Tibial artery (tissue), 4 donors: Measurements from ENCODE around the gene HAUS1.

Source experiments
- DNase-seq, 2 donors: peaks; one replicate each; pipeline ENCODE4 v3.0.0-alpha.2; 2019
- H3K27ac ChIP-seq, 2 donors: fragments of 200-600 bp; sonication (generic) in 1 of 2; 1 replicate in 1 of 2; 2 replicates in 1 of 2; pipeline ENCODE4 v1.5.1; 2018 to 2019; ENCODE audit warnings: mild to moderate bottlenecking in 1 of 2
- H3K27me3 ChIP-seq, 2 donors: fragments of 200-600 bp; sonication (generic) in 1 of 2; one replicate each; pipeline versions ENCODE4 v1.5.1 to v1.6.0; 2016 to 2019
- H3K36me3 ChIP-seq, 3 donors: fragments of 200-600 bp; sonication (generic) in 2 of 3; one replicate each; pipeline ENCODE4 v1.5.1; 2016 to 2019; ENCODE audit warnings: mild to moderate bottlenecking in 2 of 3
- H3K4me1 ChIP-seq, 4 donors: fragments of 200-600 bp; sonication (generic) in 2 of 4; 1 replicate in 3 of 4; 2 replicates in 1 of 4; pipeline ENCODE4 v1.5.1; 2016 to 2019
- H3K4me3 ChIP-seq, 2 donors: fragments of 200-600 bp; sonication (generic) in 1 of 2; 1 replicate in 1 of 2; 2 replicates in 1 of 2; pipeline ENCODE4 v1.5.1; 2018 to 2019; ENCODE audit warnings: mild to moderate bottlenecking in 2 of 2
- H3K9me3 ChIP-seq, 3 donors: fragments of 200-600 bp; sonication (generic) in 1 of 3; one replicate each; pipeline ENCODE4 v1.5.1; 2016 to 2019
- intact Hi-C: fragments of 100-400 bp; cut with DNase I; formaldehyde crosslinking; loops from one replicate; pipeline ENCODE4 v1.15.0; 2023; ENCODE audit warnings: low total_unique reads
- TF ChIP-seq, protein P1 (sequence below), 2 experiments: fragments of 200-600 bp in 1 of 2; fragments of 450-650 bp in 1 of 2; IDR thresholded peaks; one replicate each; pipeline ENCODE4 v1.5.1; 2017 to 2019; ENCODE audit warnings: antibody characterized with exemption in 2 of 2, mild to moderate bottlenecking in 1 of 2, moderate library complexity in 1 of 2

The HAUS1 gene

GRCh38 chr18:46134920-46135675, 30.9 kb downstream of the HAUS1 start:
- no peaks in the 10 kb centered on the region for H3K4me1 ChIP-seq
- H3K36me3 ChIP-seq: peaks cover 1 to 14% (median 4%) of the 10 kb centered on the region in 3 donors
- no peaks in the 10 kb centered on the region for H3K9me3 ChIP-seq
- H3K4me3 ChIP-seq: no peak overlapping the region
- no peak for DNase-seq
- intact Hi-C loops: no loop called here
- TF ChIP-seq, protein P1, sequence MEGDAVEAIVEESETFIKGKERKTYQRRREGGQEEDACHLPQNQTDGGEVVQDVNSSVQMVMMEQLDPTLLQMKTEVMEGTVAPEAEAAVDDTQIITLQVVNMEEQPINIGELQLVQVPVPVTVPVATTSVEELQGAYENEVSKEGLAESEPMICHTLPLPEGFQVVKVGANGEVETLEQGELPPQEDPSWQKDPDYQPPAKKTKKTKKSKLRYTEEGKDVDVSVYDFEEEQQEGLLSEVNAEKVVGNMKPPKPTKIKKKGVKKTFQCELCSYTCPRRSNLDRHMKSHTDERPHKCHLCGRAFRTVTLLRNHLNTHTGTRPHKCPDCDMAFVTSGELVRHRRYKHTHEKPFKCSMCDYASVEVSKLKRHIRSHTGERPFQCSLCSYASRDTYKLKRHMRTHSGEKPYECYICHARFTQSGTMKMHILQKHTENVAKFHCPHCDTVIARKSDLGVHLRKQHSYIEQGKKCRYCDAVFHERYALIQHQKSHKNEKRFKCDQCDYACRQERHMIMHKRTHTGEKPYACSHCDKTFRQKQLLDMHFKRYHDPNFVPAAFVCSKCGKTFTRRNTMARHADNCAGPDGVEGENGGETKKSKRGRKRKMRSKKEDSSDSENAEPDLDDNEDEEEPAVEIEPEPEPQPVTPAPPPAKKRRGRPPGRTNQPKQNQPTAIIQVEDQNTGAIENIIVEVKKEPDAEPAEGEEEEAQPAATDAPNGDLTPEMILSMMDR (IDR thresholded peaks at IDR 0.05): no peak
- H3K27ac ChIP-seq: no peak overlapping the region
- H3K27me3 ChIP-seq: no peaks in the 10 kb centered on the region

DNA sequence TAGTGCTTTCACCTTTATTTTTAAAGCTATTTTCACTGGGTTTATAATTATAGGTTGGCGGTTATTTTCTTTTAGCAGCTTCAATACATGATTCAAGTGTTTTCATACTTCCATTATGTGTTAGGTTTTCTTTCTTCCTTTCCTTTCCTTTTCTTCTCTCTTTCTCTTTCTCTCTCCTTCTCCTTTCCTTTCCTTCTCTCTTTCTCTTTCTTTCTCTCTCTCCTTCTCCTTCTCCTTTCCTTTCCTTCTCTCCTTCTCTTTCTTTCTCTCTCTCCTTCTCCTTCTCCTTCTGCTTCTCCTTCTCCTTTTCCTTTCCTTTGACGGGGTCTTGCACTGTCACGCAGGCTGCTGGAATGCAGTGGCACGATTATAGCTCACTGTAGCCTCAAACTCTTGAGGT, 36.0 kb downstream of the HAUS1 start:
- no peak overlapping the region for H3K27ac ChIP-seq
- no peak overlapping the region for H3K4me3 ChIP-seq
- H3K9me3 ChIP-seq: no peaks in the 10 kb centered on the region
- H3K36me3 ChIP-seq: peaks cover 0 to 12% (median 0%) of the 10 kb centered on the region in 3 donors
- intact Hi-C loops: loop anchor here (10.0 kb wide), 1 partner anchor 515 kb away; the partner anchor contains the start of gene LOXHD1
- TF ChIP-seq, protein P1 (IDR thresholded peaks at IDR 0.05): no peak
- no peaks in the 10 kb centered on the region for H3K4me1 ChIP-seq
- DNase-seq: no peak
- H3K27me3 ChIP-seq: no peaks in the 10 kb centered on the region

DNA sequence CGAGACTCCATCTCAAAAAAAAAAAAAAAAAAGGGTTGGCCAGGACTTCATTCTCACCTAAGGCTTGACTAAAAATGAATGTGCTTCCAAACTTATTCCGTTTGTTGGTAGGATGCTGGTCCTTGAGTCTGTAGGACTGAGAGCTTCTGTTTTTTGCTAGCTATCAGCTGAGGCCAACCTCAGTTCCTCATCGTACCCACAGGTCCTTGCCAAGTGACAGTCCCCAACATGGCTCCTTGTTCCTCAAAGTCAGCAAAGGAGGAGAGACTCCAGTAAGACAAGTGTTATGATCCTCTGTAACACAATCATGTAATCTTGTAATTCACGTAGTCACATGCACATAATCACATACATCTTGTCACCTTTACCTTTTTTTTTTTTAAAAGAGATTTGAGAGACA, 37.0 kb downstream of the HAUS1 start:
- intact Hi-C loops: loop anchor here (10.0 kb wide), 1 partner anchor 514 kb away; the partner anchor contains the start of gene LOXHD1
- H3K27ac ChIP-seq: no peak overlapping the region
- DNase-seq: peak in 1 of 2 donors; percentile 7
- H3K4me1 ChIP-seq: no peaks in the 10 kb centered on the region
- no peaks in the 10 kb centered on the region for H3K27me3 ChIP-seq
- H3K36me3 ChIP-seq: peaks cover 0 to 12% (median 0%) of the 10 kb centered on the region in 3 donors
- no peaks in the 10 kb centered on the region for H3K9me3 ChIP-seq
- TF ChIP-seq, protein P1 (IDR thresholded peaks at IDR 0.05): no peak
- no peak overlapping the region for H3K4me3 ChIP-seq

DNA sequence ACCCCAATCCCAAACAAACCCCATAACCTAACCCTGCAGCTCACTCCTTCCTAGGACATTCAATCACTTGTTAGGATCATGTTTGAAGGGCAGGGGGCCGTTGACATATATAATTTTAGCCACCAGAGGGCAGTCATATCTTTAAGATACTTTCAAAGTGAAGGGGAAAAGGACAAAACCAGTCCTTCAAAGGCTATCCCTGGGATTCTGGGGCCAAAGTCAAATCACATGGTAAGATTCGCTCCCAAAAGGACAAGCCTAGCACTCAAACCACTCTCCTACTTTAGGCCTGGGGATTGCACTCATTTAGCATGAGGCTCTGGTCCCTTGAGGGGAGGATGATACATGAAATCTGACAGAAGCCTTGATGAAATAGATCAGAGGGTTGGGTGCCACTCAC, 44.6 kb downstream of the HAUS1 start:
- Histone ChIP-seq H3K9me3 (no peaks in the 10 kb centered on the region), H3K4me1 (no peaks in the 10 kb centered on the region), H3K36me3 (no peaks in the 10 kb centered on the region), H3K27ac (no peak overlapping the region), H3K27me3 (no peaks in the 10 kb centered on the region), H3K4me3 (no peak overlapping the region)
- intact Hi-C loops: loop anchor here (10.0 kb wide), 1 partner anchor 506 kb away; the partner anchor contains the start of gene LOXHD1
- TF ChIP-seq, protein P1 (IDR thresholded peaks at IDR 0.05): peak; percentile 50 to 55
- peak in 1 of 2 donors; percentile 38 for DNase-seq

- no peaks in the 10 kb centered on the region for H3K36me3 ChIP-seq
- H3K4me3 ChIP-seq: no peak overlapping the region
- no peak for DNase-seq
- TF ChIP-seq, protein P1 (IDR thresholded peaks at IDR 0.05): no peak
- no peaks in the 10 kb centered on the region for H3K9me3 ChIP-seq
- no peaks in the 10 kb centered on the region for H3K27me3 ChIP-seq
- H3K4me1 ChIP-seq: no peaks in the 10 kb centered on the region
- intact Hi-C loops: no loop called here
- no peak overlapping the region for H3K27ac ChIP-seq
These were observed 48.2 kb downstream of the HAUS1 start for GRCh38 chr18:46152436-46152807.
